Stimulated activated CD8-positive, alpha-beta memory T cell treated with anti-CD3 and anti-CD28 coated beads, Interleukin-15, amount 100 ng/mL, for 4 hours (primary cell): Measurements from ENCODE around the gene TMOD4.

ENCODE experiments used
- DNase-seq, 2 donors: peaks; one replicate each; pipeline ENCODE4 v3.0.0-alpha.2; 2020; ENCODE audit warnings: low read depth in 2 of 2

The TMOD4 gene

DNA sequence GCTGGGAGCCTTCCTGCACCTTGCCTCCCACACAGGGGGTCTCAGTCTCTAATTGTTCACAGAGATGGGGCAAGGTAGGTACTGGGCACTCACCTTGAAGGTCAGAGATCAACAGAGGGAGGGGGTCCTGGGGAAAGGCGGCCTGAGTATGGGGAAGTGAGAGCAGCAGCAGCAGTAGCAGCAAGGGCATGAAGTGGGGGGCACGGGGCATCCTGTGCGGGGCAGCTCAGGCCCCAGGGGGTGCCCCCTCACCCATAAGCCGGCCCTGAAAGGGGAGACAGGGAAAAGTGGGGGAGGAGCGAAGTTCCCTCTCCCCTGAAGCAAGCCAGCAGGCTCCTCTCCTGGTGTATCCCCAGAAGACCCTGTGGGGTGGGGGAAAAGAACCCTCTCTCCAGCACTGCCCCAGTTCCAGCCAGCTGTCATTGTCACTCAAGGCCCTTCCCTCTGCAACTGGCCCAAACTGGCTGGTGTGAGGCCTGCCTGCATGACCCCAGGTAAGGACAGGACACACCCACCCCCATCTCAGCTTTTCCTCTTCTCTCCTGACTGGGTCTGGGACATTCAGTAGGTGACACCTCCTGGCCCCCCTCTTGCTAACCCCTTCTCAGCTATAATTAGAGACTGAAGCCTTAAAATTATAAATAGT lies 33.2 kb downstream of the TMOD4 start:
- no peak for DNase-seq

DNA sequence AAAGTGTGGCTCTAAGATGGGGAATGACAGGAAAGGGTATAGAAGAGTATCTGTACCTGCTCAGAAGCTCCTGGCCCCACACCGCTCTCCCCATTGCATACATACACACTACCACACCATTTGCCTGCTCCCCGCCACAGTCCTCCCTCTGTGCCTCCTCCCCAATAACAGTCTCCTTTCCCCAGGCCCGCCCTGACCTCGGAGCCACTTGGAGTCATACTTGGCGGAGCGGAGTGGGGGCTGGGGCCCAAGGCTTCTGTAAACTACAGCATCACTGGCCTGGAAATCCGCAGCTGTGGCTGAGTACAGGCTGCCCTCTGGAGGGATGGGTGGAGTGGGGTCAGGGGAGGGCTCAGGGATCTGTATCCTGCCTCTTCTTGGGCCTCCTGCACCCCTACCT lies 38.0 kb downstream of the TMOD4 start:
- no peak for DNase-seq

DNA sequence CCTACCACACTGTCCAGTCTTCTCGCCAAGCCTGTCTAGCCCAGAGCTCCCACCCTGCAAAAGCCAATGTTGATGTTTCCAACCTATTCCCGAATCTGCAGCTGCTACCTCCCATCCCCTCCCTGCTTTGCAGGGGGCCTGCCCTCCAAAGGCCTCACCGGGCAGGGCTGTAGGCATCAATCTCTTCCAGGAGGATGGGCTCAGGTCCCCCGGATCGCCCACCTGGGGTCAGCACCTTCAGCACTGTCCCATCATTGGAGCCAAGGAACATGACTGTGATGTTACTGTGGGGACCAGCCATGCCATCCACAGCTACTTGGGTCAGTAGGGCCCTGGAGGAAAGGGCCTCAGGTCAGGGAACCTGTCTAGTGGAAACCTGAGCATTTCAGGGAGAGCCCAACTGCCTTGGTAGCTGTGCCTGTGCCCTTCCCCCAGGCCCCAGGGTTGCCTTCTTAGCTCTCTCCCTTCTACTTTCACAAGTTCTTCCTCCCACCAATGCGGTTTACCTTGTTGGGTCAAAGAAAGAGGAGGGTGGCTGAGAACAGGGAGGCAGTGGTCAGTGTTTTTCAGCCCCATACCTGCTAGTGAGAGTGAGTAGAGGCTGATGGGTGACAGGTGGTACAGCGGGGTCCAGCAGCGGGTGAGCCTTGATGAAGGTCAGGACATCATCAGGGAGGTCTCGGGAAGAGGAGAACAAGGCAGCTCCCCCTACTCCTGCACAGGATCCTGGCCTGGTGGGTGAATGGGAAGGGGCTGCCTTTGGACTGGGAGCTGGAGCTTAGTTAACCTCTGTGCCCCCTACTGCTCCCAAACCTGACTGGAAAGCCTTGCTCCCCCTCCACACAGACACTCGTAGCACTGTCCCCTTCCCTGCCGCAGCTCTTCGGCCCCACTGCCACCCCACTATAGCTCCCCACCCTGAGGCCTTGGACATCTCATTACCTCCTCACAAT lies 40.1 kb downstream of the TMOD4 start:
- DNase-seq, result no peak

DNA sequence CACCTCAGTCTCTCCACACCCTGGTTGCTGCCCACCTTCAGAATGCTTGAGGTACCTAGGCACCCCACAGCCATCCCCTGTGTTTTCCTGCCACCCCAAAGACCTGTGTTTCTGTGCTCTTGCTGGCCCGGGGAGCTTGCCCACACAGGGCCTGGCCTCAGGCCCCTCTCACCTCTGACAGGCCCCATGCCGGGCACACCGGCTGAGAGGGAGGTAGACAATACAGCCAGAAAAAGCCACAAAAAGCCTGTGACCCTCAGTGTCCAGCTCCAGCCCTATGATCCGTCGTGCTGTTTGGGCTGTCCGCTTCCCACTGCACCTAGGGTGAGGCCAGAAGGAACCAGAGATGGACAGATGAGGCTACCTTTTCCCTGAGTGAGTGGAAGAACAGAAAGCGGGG lies 40.8 kb downstream of the TMOD4 start:
- no peak for DNase-seq

DNA sequence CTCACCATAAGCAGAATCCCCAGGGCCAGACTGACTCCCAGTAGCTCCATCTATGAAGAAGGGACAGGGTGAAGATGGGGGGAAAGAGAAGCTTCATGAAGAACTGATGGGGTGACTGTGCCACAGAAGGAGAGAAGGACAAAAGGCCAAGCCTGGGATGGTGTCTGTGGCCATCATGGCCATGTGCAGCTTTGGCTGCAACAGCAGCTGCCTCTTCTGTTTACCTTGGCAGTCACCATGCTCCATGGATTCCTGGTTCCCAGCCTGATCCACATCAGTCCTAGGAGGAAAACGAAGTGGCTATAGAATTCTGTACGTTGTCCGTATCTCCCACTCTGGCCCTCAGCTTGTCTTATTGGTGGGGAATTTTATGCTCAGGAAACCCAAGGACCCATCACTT lies 41.4 kb downstream of the TMOD4 start:
- DNase-seq, result no peak

DNA sequence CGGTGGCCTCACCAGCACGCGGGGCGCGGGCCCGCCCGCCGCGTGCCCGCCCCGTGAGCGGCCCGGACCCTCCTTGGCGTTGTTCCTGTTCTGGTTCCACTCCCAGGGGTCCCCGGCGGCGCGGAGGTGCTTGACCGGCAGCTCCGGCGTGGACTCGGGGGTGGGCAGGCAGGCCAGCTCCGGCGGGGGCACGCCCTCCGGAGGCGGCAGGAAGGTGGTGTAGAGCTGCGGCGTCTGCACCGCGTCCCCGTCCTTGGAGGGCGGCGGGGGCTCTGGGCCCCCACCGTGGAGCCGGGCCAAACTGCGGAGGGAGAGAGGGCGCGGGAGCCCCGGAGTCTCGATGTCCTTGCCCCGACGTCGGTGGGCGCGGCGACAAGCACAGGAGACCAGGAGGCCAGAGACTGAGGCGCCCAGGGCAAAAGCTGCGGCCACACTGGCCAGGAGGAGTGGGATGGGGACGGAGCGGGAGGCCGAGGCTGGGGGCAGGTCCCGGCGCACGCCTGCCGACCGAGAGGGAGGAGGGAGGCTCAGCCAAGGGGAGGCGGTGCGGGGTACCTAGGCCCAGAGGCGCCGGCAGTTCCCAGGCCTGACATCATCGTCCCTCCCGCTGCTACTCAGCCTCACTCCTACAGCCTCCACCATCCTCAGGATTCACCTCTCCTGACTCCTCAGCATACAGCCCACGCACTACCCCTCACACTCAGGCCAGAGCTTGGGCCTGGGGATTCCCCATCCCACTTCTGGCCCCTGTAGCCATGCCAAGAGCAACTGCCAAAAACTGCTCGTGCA lies 42.6 kb downstream of the TMOD4 start:
- DNase-seq, result no peak

DNA sequence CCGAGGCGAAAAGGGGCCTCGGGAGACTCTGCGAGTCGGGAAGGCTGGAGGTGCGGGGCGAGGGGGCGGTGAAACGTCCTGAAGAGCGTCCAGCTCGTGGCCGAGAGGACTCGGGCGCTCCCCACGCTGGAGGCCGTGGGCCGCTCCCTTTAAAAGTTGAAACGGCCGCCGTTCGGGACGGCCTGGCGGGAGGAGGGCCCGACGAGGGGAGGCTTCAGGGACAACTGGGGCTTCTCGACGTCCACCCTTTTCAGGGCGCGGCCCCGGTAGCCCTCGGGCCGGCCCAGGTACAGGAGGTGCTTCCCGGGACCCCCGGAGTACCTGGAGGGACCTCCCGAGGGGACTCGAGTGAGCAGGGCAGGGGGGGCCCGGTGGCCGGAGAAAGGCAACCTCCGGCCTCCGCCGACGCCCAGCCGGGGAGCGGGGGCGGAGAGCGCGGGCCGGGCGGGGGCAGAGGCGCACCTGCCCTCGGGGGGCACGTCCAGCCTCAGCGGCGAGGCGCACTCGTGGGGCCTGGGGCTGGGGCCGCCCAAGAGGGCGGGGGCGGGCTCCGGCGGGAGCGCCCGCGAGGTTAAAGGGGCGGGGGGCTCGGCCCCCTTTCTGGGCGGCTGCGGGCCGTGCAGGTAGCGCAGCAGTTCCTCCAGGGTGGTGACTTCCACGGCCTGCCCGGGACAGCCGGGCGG lies 43.3 kb downstream of the TMOD4 start:
- DNase-seq, result no peak

DNA sequence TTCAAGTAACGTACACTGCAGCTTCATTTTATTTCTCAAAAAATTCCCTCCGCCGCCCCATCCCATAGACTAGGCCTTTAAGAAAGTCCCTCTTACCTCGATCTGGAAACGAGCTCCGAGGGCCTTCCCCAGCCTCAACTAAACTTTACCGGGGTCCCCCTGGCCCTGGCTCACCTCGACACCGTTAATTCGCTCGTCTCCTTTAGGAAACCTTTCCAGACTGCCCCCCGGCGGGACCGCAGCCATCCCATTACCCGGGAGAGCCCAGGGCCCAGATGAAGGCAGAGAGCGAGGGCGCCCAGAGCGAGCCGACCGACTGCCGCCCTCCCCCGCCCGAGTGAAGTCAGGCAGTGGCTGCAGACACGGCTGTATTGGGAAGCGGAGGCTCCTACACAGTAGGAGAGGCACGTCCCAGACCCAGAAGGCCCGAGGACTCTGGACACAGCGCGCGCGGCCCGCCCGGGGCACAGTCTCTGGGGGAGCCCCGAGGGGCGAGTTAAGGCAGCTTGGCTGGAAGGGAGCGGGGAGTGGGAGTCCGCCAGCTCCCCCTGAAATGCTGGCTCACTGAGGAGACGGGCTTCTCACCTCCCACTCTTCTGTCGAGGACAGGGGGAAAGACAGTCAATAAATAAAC lies 44.0 kb downstream of the TMOD4 start:
- no peak for DNase-seq

DNA sequence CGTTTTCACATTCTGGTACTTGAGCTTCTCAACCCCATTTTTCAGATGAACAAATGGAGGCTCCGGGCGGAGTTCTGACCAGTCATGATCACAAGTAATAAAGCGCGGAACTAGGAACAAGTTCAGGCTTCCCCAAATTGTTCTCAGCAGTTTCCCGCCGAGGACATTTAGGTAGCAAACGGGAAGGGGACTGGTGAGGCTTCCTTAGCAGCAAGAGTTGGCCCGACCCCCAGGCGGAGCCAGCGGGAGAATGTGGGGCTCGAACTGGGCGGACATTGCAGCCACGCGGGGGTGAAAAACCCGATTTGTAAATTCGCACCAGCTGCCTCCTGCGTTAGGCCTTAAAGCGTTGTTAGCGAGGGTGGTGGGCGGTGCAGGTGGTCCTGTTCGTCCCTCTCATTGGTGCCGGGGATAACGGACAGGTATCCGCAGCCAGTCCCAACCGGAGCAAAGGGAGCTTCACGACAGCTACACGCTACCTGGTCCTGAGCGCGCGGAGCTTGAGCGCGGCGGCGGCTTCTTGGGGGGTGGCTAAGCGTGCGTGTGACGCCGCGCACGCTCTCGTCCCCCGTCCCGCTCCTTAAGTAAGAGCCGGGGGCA lies 44.7 kb downstream of the TMOD4 start:
- peak; percentile 58 to 69 for DNase-seq

DNA sequence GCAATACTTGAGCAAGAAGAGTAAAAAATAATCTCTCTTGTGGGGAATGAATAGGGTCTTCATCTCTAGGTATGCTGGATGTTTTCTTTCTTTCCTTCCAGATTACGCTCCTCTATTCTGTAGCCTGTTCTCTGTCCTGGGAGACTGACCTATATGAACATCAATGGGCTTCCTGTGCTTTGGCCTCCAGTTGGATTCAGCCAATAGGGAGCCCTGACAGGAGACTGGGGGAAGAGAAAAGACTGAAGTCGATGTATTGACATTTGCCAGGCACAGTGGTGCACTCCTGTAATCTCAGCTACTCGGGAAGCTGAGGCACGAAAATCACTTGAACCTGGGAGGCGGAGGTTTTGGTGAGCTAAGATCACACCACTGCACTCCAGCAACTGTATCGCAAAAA lies 47.0 kb downstream of the TMOD4 start:
- DNase-seq, result no peak

DNA sequence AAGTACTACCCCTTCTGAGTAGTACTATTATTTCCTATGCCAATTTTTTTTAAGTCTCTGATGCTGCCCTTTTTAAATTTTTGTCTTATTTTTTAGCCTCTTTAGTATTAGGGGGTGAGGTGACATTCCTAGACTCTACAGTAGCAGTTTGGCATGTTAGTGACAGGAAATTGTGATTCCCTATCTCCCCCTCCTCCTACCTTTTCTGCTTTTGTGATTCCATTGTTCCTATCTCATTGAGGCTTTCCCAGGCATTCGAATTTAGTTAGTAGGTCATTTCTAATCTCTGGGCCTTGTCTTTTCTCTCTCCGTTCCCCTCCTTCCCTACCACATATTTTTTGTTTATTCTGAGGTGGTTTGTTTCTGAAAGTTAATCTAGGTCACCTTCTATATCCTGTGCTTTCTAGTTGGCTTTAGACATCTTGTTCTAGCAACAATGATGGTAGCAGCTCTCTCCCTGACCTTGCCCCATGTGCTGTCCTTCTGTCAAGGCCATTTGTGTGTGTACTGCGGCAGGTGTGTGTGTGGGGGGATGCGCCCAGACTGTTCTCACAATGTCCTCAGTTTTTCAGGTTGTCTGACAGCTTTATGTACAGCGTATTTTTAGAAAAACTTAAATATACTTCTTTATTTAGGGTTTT lies 50.9 kb downstream of the TMOD4 start:
- DNase-seq, result no peak
